GM12875 (cell line): Measurements from ENCODE around the gene AP3B1.
"Not testable (repeated sequence)": the region's sequence is repeated elsewhere in the genome, so short reads cannot be mapped to it uniquely, and the experiment has no call there.

Experiments used
- H3K4me3 ChIP-seq: one replicate; pipeline ENCODE4 v1.5.1; 2011; ENCODE audit warnings: low read depth, low read length, control low read depth
- CTCF ChIP-seq: IDR thresholded peaks from 2 replicates; pipeline ENCODE4 v1.5.1; 2011; ENCODE audit warnings: low read depth, mild to moderate bottlenecking, control low read depth, inconsistent platforms, low read length, moderate library complexity, borderline replicate concordance; ENCODE audit not compliant: insufficient read depth

The AP3B1 gene

DNA sequence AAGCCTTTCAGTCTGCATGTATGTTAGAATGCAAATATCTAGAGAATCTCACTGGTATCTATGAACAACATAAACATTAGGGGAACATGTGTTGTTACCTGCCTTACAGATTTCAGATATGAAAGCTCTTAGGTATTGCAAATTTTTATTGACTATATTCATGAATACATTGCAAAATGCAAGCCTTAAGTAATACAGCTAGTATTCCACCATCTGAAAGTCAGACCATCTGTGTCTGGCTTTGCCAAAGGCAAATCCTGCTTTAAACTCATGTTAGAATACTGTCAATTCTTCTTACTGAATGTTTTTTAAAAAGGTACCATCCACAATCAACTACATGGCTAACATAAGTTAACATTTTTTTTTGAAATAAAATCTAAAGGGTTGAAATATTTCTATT lies 215.6 kb downstream of the AP3B1 start:
- TF ChIP-seq CTCF: no peak

DNA sequence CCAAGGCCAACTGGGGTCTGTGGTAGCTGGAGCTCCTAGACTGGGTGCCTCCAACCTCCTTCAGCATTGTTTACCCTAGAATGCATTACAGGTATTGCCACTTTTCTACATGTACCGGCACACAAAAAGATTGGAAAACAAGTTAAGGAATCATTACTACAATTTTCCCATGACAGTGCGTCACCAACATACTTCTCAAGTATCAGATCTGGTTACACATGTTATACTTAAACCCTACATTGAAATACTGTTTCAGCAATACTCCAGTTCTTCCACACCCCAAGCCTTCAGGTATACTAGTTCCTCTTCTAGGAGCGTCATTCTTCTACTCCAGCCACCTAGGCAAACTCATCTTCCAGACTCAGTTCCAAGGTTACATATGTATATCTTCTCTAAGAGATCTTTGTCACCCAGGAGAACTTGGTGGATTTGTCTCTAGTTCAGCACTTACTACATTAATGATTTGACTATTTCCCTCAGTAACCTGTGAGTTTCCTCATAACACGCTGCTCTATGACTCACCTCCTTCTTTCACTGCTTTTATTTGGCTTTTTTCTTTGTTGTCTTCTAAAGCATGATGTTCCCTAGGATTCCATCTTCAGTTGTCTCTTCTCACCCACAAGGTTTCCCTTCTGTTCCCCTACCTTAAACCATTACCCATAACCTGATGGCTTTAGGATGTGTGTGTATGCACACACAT lies 217.0 kb downstream of the AP3B1 start:
- no peak for TF ChIP-seq CTCF
- no peak overlapping the region for H3K4me3 ChIP-seq

More for the DNA sequence above, 215.6 kb downstream of the AP3B1 start:
- H3K4me3 ChIP-seq: no peak overlapping the region

GRCh38 chr5:78076351-78076750 lies 218.1 kb downstream of the AP3B1 start:
- no peak overlapping the region for H3K4me3 ChIP-seq
- no peak for TF ChIP-seq CTCF

GRCh38 chr5:78075301-78075700 lies 219.2 kb downstream of the AP3B1 start:
- no peak for TF ChIP-seq CTCF
- no peak overlapping the region for H3K4me3 ChIP-seq

GRCh38 chr5:78070691-78071090 lies 223.8 kb downstream of the AP3B1 start:
- H3K4me3 ChIP-seq: not testable (repeated sequence)

DNA sequence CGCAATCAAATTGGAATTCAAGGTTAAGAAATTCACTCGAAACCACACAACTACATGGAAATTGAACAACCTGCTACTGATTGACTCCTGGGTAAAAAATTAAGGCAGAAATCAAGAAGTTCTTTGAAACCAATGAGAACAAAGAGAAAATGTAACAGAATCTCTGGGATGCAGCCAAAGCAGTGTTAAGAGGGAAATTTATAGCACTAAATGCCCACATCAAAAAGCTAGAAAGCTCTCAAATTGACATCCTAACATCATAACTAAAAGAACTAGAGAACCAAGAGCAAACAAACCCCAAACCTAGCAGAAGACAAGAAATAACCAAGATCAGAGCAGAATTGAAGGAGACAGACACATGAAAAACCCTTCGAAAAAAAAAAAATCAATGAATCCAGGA lies 226.9 kb downstream of the AP3B1 start:
- H3K4me3 ChIP-seq: not testable (repeated sequence)

DNA sequence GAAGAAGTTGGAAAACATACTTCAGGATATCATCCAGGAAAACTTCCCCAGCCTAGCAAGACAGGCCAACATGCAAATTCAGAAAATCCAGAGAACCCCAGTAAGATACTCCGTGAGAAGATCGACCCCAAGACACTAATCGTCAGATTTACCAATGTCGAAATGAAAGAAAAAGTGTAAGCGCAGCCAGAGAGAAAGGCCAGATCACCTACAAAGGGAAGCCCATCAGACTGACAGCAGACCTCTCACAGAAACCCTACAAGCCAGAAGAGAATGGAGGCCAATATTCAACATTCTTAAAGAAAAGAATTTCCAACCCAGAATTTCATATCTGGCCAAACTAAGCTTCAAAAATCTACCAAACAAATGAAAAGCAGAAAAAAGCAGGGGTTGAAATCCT lies 227.8 kb downstream of the AP3B1 start:
- not testable (repeated sequence) for H3K4me3 ChIP-seq

- peak; percentile 33; the same call in 1 of the 2 replicates for TF ChIP-seq CTCF
Measured at GRCh38 chr5:78065663-78066062, 228.8 kb downstream of the AP3B1 start.

DNA sequence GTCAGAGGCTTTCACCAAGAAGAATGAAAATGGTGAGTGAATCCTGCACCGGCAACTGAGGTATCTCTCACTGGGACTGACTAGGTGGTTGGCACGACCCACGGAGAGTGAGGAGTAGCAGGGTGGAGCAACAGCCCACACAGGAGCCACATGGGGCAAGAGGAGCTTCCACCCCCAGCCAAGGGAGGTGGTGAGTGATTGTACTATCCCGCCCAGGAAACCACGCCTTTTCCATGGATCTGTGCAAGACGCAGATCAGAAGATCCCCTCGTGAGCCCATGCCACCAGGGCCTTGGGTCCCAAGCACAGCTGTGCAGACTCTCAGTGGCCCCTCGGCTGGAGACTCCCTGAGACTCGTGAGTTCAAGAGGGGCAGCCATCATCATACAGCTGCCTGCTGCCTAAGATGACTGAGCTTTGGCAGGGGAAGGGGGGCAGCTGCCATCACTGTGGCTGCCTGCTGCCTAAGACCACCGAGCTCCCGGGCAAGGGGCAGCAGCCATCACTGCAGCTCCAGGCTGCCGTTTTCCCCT lies 229.5 kb downstream of the AP3B1 start:
- H3K4me3 ChIP-seq: no peak overlapping the region
- no peak for TF ChIP-seq CTCF

More at GRCh38 chr5:78065663-78066062, 228.8 kb downstream of the AP3B1 start:
- H3K4me3 ChIP-seq: no peak overlapping the region
